Right lobe of liver (tissue), 6 donors: ENCODE measurements around the gene AVPR2. TPM values are rescaled to one million over a fixed set of nuclear protein-coding genes. Genes with fewer than 3 reads are reported as not detected.
A peak's percentile ranks its signal among the peaks of the same experiment; 100 is the strongest.

Experiments used
- ATAC-seq, 4 donors: fragments of 200-7000 bp; cut with Tn5 transposase; one replicate each; pipeline ENCODE4 v1.9.1; 2020; ENCODE audit warnings: mild to moderate bottlenecking in 4 of 4, moderate library complexity in 4 of 4
- DNase-seq, 3 donors: peaks; one replicate each; pipeline ENCODE4 v3.0.0-alpha.2; 2020
- H3K27ac ChIP-seq, 3 donors: fragments of 200-600 bp; one replicate each; pipeline ENCODE4 v1.8.0; 2022
- H3K27me3 ChIP-seq, 2 donors: fragments of 200-600 bp; one replicate each; pipeline ENCODE4 v1.8.0; 2022
- H3K36me3 ChIP-seq, 4 donors: fragments of 200-600 bp; sonication (generic) in 1 of 4; one replicate each; pipeline versions ENCODE4 v1.5.1 to v1.8.0; 2017 to 2022; ENCODE audit warnings: control low read depth in 1 of 4
- H3K4me1 ChIP-seq, 4 donors: fragments of 200-600 bp; sonication (generic) in 1 of 4; one replicate each; pipeline versions ENCODE4 v1.5.1 to v1.8.0; 2017 to 2022; ENCODE audit warnings: control low read depth in 1 of 4
- H3K4me3 ChIP-seq, 3 donors: fragments of 200-600 bp; one replicate each; pipeline ENCODE4 v1.8.0; 2022
- H3K9me3 ChIP-seq, 4 donors: fragments of 200-600 bp; sonication (generic) in 1 of 4; one replicate each; pipeline versions ENCODE4 v1.5.1 to v1.8.0; 2017 to 2022; ENCODE audit warnings: control low read depth in 1 of 4
- CTCF ChIP-seq, 4 donors: fragments of 200-600 bp in 3 of 4; fragments of 450-650 bp in 1 of 4; IDR thresholded peaks; one replicate each; pipeline versions ENCODE4 v1.5.1 to v1.8.0; 2016 to 2022; ENCODE audit warnings: antibody characterized with exemption in 4 of 4, mild to moderate bottlenecking in 2 of 4
- POLR2A ChIP-seq: fragments of 450-650 bp; IDR thresholded peaks from one replicate; pipeline ENCODE4 v1.6.1; 2017; ENCODE audit warnings: antibody characterized with exemption, mild to moderate bottlenecking
- WGBS: methylation state at CpG from one replicate; pipeline ENCODE4 v1.1.6; 2018; ENCODE audit warnings: low coverage, low lambda C conversion rate; ENCODE audit not compliant: insufficient coverage; ENCODE audit errors: missing lambda C conversion rate; 5-methylcytosine and 5-hydroxymethylcytosine counted together
- intact Hi-C, 2 donors: fragments of 100-400 bp; cut with DNase I; formaldehyde crosslinking; loops; one replicate each; pipeline versions ENCODE4 v1.11.2 to v1.14.1; 2022
- total RNA-seq, 6 experiments: library from RNA; depleted of rRNA in 2 of 6; stranded (reverse); fragments of >200 nt in 2 of 6; fragmentation: NEBNext Ultra II Directional in 3 of 6; extraction: Animal tissue kit (Norgen Biotek cat#: 25700) in 3 of 6; gene quantifications; one replicate each; pipeline versions ENCODE4 v1.1.0 to v1.2.4, GENCODE V29; 2016 to 2023
- donor health status: DM: no; HTN: yes; CAD: no.
- donor health status: DM: no; HTN: no; CAD: no.
- donor health status: DM: no; HTN: no; CAD: no.
- donor health status: DM: no; HTN: yes; CAD: no.
- donor health status: DM: no; HTN: yes; CAD: no.

Gene AVPR2
- total RNA-seq, 6 experiments from 2014 or later, result 0.31 TPM; not detected in 5

- intact Hi-C loops, result no loop called here
- H3K9me3 ChIP-seq, result no peaks in the 10 kb centered on the region
- DNase-seq (no peak), ATAC-seq (no peak)
- H3K4me1 ChIP-seq, result no peaks in the 10 kb centered on the region
- TF ChIP-seq POLR2A (no peak), CTCF (IDR thresholded peaks at IDR 0.05) (no peak)
- 18% methylated on average over 2 of the region's 10 CpGs for WGBS
- no peak overlapping the region for H3K4me3 ChIP-seq
- no peaks in the 10 kb centered on the region for H3K27me3 ChIP-seq
- H3K36me3 ChIP-seq, result no peaks in the 10 kb centered on the region
- H3K27ac ChIP-seq, result no peak overlapping the region
Observed at GRCh38 chrX:153902385-153902784, 2.1 kb upstream of the AVPR2 start.

GRCh38 chrX:153903238-153903980, 1.1 kb upstream of the AVPR2 start:
- intact Hi-C loops, result no loop called here
- TF ChIP-seq POLR2A, result no peak
- Histone ChIP-seq H3K9me3 (no peaks in the 10 kb centered on the region), H3K36me3 (no peaks in the 10 kb centered on the region), H3K4me3 (no peak overlapping the region), H3K27ac (no peak overlapping the region), H3K4me1 (no peaks in the 10 kb centered on the region), H3K27me3 (no peaks in the 10 kb centered on the region)
- no peak for DNase-seq
- WGBS, result 51% methylated on average over 14 of the region's 18 CpGs
- ATAC-seq, result peak; percentile 36 to 58 (median 46)

GRCh38 chrX:153905481-153906095, 1.1 kb downstream of the AVPR2 start:
- intact Hi-C loops, result no loop called here
- Histone ChIP-seq H3K27ac (no peak overlapping the region), H3K27me3 (no peaks in the 10 kb centered on the region), H3K9me3 (no peaks in the 10 kb centered on the region), H3K36me3 (no peaks in the 10 kb centered on the region), H3K4me1 (no peaks in the 10 kb centered on the region), H3K4me3 (no peak overlapping the region)
- no peak for DNase-seq
- ATAC-seq, result no peak
- WGBS, result no CpG with 5 or more reads among the region's 32 CpGs
- TF ChIP-seq CTCF (IDR thresholded peaks at IDR 0.05) (no peak), POLR2A (no peak)

GRCh38 chrX:153906126-153906917, 1.8 kb downstream of the AVPR2 start:
- DNase-seq, result no peak
- no peaks in the 10 kb centered on the region for H3K27me3 ChIP-seq
- H3K4me1 ChIP-seq, result no peaks in the 10 kb centered on the region
- no peaks in the 10 kb centered on the region for H3K36me3 ChIP-seq
- 40% methylated on average over 1 of the region's 27 CpGs for WGBS
- TF ChIP-seq CTCF (IDR thresholded peaks at IDR 0.05), result no peak
- no peak for TF ChIP-seq POLR2A
- no peak overlapping the region for H3K27ac ChIP-seq
- ATAC-seq, result peak in 1 of 4 donors; percentile 10
- no peaks in the 10 kb centered on the region for H3K9me3 ChIP-seq
- intact Hi-C loops, result no loop called here
- no peak overlapping the region for H3K4me3 ChIP-seq

GRCh38 chrX:153907456-153907855, 3.0 kb downstream of the AVPR2 start:
- H3K9me3 ChIP-seq, result no peaks in the 10 kb centered on the region
- intact Hi-C loops, result no loop called here
- no peaks in the 10 kb centered on the region for H3K4me1 ChIP-seq
- H3K36me3 ChIP-seq, result no peaks in the 10 kb centered on the region
- ATAC-seq, result no peak
- DNase-seq, result no peak
- H3K4me3 ChIP-seq, result no peak overlapping the region
- no peak for TF ChIP-seq CTCF (IDR thresholded peaks at IDR 0.05)
- TF ChIP-seq POLR2A, result no peak
- no peaks in the 10 kb centered on the region for H3K27me3 ChIP-seq
- no CpG with 5 or more reads among the region's 12 CpGs for WGBS
- H3K27ac ChIP-seq, result no peak overlapping the region
